Central memory CD8-positive, alpha-beta T cell (primary cell): Measurements from ENCODE around the gene STK32B.

Experiments used
- ATAC-seq: fragments of 150-1000 bp; cut with Tn5 transposase; replicated peaks from 2 replicates; pipeline ENCODE4 v1.10.0; 2022; ENCODE audit warnings: mild to moderate bottlenecking, moderate FRiP score, moderate number of reproducible peaks; ENCODE audit not compliant: poor library complexity, severe bottlenecking; ENCODE audit errors: extremely low read depth
- DNase-seq, 2 donors: peaks; one replicate each; pipeline ENCODE4 v3.0.0; 2021; ENCODE audit warnings: low spot score in 2 of 2
- H3K27ac Mint-ChIP-seq: one replicate; pipeline ENCODE4 v1.8.0; 2022; ENCODE audit warnings: low read depth, mild to moderate bottlenecking, moderate library complexity, mixed read lengths
- H3K27me3 Mint-ChIP-seq: one replicate; pipeline ENCODE4 v1.8.0; 2022; ENCODE audit warnings: mixed read lengths
- H3K36me3 Mint-ChIP-seq: one replicate; pipeline ENCODE4 v1.8.0; 2022; ENCODE audit warnings: mild to moderate bottlenecking, moderate library complexity, mixed read lengths; ENCODE audit not compliant: insufficient read depth
- H3K4me1 Mint-ChIP-seq: one replicate; pipeline ENCODE4 v1.8.0; 2022; ENCODE audit warnings: mixed read lengths
- H3K4me3 Mint-ChIP-seq: one replicate; pipeline ENCODE4 v1.8.0; 2022; ENCODE audit warnings: mild to moderate bottlenecking, moderate library complexity, mixed read lengths
- H3K9me3 Mint-ChIP-seq: one replicate; pipeline ENCODE4 v1.8.0; 2022; ENCODE audit warnings: mixed read lengths

The STK32B gene

DNA sequence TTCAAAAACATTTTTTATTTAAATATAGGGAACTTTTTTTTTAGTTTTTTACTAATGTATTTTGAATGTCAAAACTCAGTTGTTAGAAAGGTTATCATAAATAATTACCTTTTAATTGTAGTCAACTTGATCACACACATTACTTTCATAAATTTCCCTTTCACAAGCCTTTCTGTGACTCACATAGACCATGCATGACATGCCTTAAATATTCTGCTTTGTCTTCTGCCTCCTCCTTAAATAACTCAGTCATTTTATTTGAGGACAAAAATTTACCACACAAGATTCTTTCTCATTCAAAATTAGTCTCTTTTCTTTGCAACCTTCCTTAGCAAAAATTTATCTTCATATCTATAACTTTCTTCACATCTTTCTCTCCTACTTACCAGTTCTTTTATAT lies 437.1 kb downstream of the STK32B start:
- DNase-seq: no peak
- no peak overlapping the region for H3K27ac Mint-ChIP-seq
- no peaks in the 10 kb centered on the region for H3K4me1 Mint-ChIP-seq
- no peaks in the 10 kb centered on the region for H3K27me3 Mint-ChIP-seq
- no peaks in the 10 kb centered on the region for H3K36me3 Mint-ChIP-seq
- no peak for ATAC-seq
- no peak overlapping the region for H3K4me3 Mint-ChIP-seq
- H3K9me3 Mint-ChIP-seq: peaks cover 27% of the 10 kb centered on the region

DNA sequence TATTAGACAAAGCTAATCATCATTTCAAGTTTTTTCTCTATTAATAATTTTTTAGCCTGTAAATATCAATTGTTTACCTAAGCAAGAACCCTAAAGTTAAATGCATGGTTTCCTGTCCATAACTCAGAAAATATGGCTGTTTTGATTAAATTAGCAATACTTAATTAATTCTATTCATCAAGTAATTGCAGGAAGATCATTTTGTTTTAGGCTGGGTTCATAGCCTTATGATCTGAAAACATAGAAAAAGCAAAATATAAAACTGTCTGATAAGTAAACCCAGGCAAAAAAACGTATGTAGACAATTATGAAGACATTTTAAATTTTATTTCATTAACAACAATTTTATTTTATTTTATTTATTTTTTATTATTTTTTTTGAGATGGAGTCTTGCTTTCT lies 438.0 kb downstream of the STK32B start:
- ATAC-seq (no peak), DNase-seq (no peak)
- H3K4me3 Mint-ChIP-seq: no peak overlapping the region
- peaks cover 23% of the 10 kb centered on the region for H3K9me3 Mint-ChIP-seq
- H3K36me3 Mint-ChIP-seq: no peaks in the 10 kb centered on the region
- no peaks in the 10 kb centered on the region for H3K27me3 Mint-ChIP-seq
- no peaks in the 10 kb centered on the region for H3K4me1 Mint-ChIP-seq
- no peak overlapping the region for H3K27ac Mint-ChIP-seq

DNA sequence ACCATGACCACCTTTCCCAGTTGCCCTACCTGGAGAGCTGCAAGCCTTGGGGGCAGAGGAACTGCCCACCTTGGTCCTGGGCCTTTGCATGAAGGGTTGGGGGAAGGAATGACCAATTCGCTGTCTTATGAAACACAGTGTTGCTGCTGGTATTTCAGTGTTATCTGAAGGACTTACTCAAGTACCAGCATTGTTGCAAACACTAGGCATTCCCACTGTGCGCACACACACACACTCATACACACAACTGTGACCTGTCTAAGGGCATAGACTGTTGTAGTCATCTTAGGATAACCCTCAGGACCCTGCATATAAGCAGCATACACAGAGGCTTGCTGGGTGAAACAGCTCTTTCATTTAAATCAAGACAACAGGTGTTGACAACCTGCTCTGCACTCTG lies 446.2 kb downstream of the STK32B start:
- no peak for DNase-seq
- Mint-ChIP-seq H3K9me3 (no peaks in the 10 kb centered on the region), H3K4me3 (no peak overlapping the region), H3K36me3 (no peaks in the 10 kb centered on the region), H3K4me1 (no peaks in the 10 kb centered on the region), H3K27ac (no peak overlapping the region), H3K27me3 (no peaks in the 10 kb centered on the region)
- ATAC-seq: no peak

DNA sequence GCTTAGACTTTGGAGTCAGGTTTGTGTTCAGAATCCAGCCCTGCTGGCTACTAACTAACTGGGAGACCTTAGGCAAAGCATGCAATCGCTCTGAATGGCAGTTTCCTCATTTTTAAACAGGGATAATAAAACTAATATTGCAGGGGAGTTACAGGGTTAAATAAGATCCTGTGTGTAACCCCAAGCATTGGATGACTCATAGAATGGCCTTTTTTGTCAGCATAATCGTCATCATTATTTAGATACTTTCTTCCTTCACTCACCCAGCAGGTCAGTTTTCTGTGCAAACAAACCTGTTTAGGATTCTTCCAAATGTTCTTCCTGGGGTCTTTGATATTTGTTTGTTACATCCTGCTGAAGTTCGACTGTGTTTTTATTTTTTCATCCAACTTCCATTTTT lies 448.9 kb downstream of the STK32B start:
- H3K36me3 Mint-ChIP-seq: no peaks in the 10 kb centered on the region
- H3K4me1 Mint-ChIP-seq: no peaks in the 10 kb centered on the region
- ATAC-seq (no peak), DNase-seq (no peak)
- no peaks in the 10 kb centered on the region for H3K9me3 Mint-ChIP-seq
- no peak overlapping the region for H3K4me3 Mint-ChIP-seq
- H3K27ac Mint-ChIP-seq: no peak overlapping the region
- H3K27me3 Mint-ChIP-seq: no peaks in the 10 kb centered on the region

DNA sequence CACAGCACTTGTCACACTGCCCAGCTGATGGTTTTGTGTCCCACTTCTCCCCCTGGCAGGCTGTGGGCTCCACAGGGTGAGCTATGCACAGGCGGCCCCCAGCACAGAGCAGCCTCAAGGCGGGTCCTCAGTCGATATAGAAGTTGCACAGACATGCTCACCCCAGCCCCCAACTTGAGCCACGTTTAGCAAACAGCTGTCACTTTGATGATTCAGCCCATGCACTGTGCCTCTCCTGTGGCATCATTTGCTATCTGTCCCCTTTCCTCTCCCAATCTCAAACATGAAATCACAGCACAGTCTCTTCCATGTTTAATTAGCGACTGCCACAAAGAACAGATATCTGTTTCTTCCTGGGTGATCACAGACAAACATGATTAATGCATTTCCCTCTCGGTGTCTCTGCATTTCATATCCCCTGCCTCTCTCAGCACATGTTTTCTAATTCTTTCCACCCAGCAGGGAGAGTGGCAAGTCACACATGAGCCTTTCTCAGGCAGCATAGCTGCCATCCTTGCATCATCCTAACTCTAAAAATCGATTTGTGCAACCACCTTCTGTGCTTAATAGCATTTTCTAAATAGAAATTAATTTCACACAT lies 452.2 kb downstream of the STK32B start:
- ATAC-seq: no peak
- no peak for DNase-seq
- Mint-ChIP-seq H3K9me3 (no peaks in the 10 kb centered on the region), H3K4me1 (no peaks in the 10 kb centered on the region), H3K27ac (no peak overlapping the region), H3K27me3 (no peaks in the 10 kb centered on the region), H3K4me3 (no peak overlapping the region), H3K36me3 (no peaks in the 10 kb centered on the region)

DNA sequence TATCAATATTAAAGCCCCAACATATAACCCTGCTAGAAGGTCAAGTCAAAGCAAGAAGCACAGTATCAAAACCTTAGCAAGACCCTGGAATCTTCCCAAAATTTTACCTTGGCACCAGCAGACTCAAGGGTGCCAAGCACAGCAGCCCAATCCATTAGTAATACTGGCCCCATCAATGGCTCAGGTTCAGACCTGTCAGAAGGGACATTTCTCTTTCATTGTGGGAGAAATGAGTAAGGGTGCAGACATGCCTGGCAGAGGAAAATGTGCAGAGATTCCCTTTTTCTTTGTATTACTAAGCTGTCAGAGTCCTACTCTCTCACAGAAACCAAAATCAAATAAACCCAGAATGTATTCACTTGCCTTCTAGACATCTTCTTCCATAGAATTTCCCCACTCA lies 453.2 kb downstream of the STK32B start:
- Mint-ChIP-seq H3K4me3 (no peak overlapping the region), H3K36me3 (no peaks in the 10 kb centered on the region), H3K9me3 (no peaks in the 10 kb centered on the region), H3K27ac (no peak overlapping the region), H3K4me1 (no peaks in the 10 kb centered on the region), H3K27me3 (no peaks in the 10 kb centered on the region)
- ATAC-seq (no peak), DNase-seq (no peak)

DNA sequence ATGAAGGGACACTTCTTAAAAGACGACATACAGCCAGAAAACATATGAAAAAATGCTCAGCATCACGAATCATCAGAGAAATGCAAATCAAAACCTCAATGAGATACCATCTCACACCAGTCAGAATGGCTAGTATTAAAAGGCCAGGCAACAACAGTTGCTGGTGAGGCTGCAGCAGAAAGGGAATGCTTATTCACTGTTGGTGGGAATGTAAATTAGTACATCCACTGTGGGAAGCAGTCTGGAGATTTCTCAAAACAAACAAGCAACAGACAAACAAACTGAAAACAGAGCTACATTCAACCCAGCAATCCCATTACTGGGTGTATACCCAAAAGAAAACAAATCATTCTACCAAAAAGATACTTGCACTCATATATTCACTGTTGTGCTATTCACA lies 459.2 kb downstream of the STK32B start:
- H3K9me3 Mint-ChIP-seq: no peaks in the 10 kb centered on the region
- no peaks in the 10 kb centered on the region for H3K27me3 Mint-ChIP-seq
- no peak overlapping the region for H3K27ac Mint-ChIP-seq

DNA sequence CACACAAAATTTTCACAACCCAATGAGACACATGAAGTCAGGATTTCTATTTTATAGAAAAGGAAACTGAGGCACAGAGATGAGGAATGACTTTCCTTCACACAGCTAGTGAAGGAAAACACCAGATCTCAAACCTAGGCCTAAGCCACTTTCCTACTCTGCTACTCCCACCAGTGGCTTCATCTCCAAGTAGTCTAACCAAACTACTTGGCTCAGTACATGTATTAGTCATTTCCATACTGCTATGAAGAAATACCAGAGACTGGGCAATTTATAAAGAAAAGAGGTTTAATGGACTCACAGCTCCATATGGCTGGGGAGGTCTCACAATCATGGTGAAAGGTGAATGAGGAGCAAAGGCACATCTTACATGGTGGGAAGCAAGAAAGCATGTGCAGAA lies 460.5 kb downstream of the STK32B start:
- Mint-ChIP-seq H3K36me3 (no peaks in the 10 kb centered on the region), H3K4me1 (no peaks in the 10 kb centered on the region), H3K27me3 (no peaks in the 10 kb centered on the region), H3K27ac (no peak overlapping the region), H3K9me3 (no peaks in the 10 kb centered on the region), H3K4me3 (no peak overlapping the region)
- DNase-seq (no peak), ATAC-seq (no peak)

More for the DNA sequence above, 459.2 kb downstream of the STK32B start:
- ATAC-seq: no peak
- H3K4me3 Mint-ChIP-seq: no peak overlapping the region
- no peaks in the 10 kb centered on the region for H3K36me3 Mint-ChIP-seq
- no peak for DNase-seq
- no peaks in the 10 kb centered on the region for H3K4me1 Mint-ChIP-seq

DNA sequence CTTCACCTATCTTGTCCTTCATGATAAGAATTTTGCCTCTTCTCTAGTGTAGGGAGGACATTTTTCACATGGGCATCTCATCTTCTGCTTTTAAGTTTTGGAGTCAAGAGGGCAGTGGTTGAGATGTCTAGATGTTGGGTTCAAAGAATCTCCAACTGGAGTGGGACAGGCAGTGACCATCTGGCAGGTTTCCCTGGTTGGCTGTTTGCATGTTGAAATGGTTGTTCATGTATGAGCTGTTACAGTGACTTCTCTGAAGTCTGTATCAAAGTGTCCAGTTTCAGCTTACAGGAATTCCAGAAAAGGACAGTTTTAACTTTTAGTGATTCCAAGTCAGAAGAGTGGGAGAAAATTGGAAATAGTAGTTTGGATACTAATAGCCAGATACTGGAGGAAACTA lies 464.4 kb downstream of the STK32B start:
- no peak overlapping the region for H3K4me3 Mint-ChIP-seq
- H3K4me1 Mint-ChIP-seq: no peaks in the 10 kb centered on the region
- H3K36me3 Mint-ChIP-seq: peaks cover 2% of the 10 kb centered on the region
- H3K9me3 Mint-ChIP-seq: peaks cover 6% of the 10 kb centered on the region
- no peaks in the 10 kb centered on the region for H3K27me3 Mint-ChIP-seq
- H3K27ac Mint-ChIP-seq: no peak overlapping the region
- DNase-seq (no peak), ATAC-seq (no peak)

DNA sequence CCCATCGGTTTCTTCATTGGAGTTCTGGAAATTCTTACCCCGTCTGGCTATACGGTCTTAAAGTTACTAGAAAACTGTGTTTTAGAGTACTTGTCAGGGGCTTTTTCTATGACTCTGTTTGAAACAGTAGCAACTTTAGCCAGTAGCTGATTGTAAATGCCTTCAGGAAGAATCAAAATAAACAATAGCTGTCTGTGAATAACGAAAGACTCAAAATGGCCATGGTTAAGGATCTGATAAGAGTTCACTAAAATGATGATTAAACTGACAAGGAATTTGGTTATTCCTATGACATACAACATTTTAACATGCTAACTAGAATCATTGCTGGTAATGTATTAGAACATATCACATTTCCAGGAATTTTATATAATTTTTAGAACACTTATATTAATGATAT lies 466.1 kb downstream of the STK32B start:
- H3K4me1 Mint-ChIP-seq: no peaks in the 10 kb centered on the region
- peaks cover 6% of the 10 kb centered on the region for H3K9me3 Mint-ChIP-seq
- DNase-seq (no peak), ATAC-seq (no peak)
- H3K27me3 Mint-ChIP-seq: no peaks in the 10 kb centered on the region
- no peak overlapping the region for H3K27ac Mint-ChIP-seq
- H3K4me3 Mint-ChIP-seq: no peak overlapping the region
- peaks cover 2% of the 10 kb centered on the region for H3K36me3 Mint-ChIP-seq

DNA sequence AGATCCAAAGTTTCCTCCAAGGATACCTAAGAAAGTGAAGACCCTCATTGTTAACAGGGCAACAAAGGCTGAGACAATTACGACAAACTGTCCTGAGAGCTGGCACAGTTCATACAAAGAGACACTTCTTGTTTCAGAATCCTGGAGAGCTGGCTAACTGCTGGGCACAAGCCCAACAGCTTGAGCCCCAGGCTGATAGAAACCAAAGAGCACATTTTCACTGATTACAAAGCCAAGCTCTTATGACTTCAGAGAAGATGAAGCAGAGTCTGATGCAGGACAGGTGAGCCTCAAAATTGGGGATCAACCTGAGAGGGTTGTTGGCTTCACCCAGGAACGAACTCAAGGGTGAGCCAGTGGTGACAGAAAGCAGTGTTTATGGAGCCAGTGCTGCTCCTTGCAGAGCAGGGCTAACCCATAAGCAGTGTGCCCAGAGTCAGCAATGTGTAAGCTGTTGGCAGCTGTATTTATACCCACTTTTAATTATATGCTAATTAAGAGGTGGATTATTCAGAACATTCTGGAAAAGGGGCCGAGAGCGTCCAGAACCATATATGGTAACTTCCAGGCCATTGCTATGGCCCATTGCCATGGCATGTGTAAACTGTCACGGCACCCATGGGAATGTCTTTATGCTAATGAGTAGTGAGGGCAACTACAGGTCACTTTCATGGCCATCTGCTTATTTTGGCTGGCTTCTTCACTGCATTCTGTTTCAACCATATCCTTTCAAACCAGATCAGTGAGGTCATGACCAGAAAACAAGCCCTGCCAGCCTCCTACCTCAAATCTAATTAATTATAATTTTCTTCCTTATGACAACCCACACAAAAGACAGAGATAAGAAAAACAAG lies 473.4 kb downstream of the STK32B start:
- Mint-ChIP-seq H3K4me3 (no peak overlapping the region), H3K4me1 (no peaks in the 10 kb centered on the region), H3K36me3 (peaks cover 1% of the 10 kb centered on the region), H3K27me3 (no peaks in the 10 kb centered on the region), H3K27ac (no peak overlapping the region), H3K9me3 (no peaks in the 10 kb centered on the region)
- DNase-seq (no peak), ATAC-seq (no peak)

DNA sequence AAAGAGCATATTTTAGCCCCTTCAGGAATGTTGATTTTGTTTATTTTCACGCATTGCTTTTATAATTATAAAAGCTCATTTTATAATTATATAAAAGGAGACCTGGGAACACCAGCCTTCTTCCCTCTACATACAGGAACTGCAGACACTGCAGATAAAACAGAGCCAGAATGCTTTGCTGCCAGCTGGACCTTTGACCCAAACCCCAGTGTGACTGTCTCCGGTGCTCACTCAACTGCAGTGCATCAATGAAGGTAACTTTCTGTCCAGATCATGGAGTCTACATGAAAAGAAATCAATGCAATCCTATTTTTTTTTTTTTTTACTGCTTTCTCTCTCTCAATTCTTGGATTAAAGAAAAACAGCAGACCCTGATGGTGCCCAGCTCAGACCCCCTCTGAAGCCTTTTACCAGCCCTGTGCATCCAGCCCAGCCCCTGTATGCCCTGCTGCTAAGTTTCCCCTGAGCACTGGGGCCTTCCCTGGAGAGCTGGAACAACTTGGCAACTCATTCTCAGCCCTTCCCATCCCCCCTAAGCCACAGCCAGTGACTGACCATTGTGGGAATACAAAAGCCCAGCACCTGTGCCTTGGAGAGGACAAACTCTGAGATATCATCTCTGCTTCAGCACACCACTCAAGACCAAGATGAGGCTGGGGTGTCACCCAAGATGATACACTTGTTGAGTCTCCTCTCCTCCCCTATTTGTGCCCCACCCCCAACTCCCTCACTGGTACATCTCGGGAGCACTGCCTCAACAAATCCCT lies 475.0 kb downstream of the STK32B start:
- H3K4me1 Mint-ChIP-seq: no peaks in the 10 kb centered on the region
- no peaks in the 10 kb centered on the region for H3K27me3 Mint-ChIP-seq
- DNase-seq: no peak
- ATAC-seq: no peak
- no peaks in the 10 kb centered on the region for H3K9me3 Mint-ChIP-seq
- H3K27ac Mint-ChIP-seq: no peak overlapping the region
- no peaks in the 10 kb centered on the region for H3K36me3 Mint-ChIP-seq
- no peak overlapping the region for H3K4me3 Mint-ChIP-seq

DNA sequence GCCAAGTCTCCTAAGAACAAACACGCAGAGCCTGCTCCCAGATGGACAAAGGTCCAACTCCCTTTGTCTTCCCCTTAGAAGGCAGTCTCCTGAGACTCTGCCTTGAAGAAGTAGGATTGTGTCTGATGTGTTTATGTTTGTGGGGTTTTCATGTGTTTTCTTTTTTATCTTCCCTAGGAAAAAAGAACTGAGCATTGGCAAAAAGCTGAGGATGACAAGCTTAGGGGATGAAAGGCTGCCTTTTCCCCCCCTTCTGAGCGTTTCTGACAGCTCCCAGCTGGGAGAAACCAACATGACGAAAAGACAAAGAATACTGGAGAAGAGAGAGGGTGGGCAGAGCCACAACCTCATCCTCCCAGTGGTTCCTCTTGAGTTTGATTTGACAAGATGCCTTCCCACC lies 475.9 kb downstream of the STK32B start:
- H3K27me3 Mint-ChIP-seq: no peaks in the 10 kb centered on the region
- DNase-seq: no peak
- no peak overlapping the region for H3K27ac Mint-ChIP-seq
- no peak for ATAC-seq
- H3K9me3 Mint-ChIP-seq: no peaks in the 10 kb centered on the region
- H3K36me3 Mint-ChIP-seq: no peaks in the 10 kb centered on the region
- no peak overlapping the region for H3K4me3 Mint-ChIP-seq
- H3K4me1 Mint-ChIP-seq: no peaks in the 10 kb centered on the region
